GM12878 (cell line): ENCODE measurements around the gene ACSF2. TPM values are rescaled to one million over a fixed set of nuclear protein-coding genes. Genes with fewer than 3 reads are reported as not detected.

Source experiments
- ATAC-seq: fragments of 200-7000 bp; cut with Tn5 transposase; 3 replicates; pipeline ENCODE4 v1.9.1; 2020; ENCODE audit warnings: mild to moderate bottlenecking, moderate library complexity
- BruUV-seq: library from RNA; stranded (reverse); fragments of 400-500 nt; replicated peaks from 2 replicates; lab custom pipeline; 2021; lab: Mats Ljungman, UMichigan
- CTCF ChIA-PET: fragments of 300-600 bp; sonication (Branson Sonifier 250); formaldehyde crosslinking; extraction: SDS; loops from one replicate; lab custom pipeline; 2021; ENCODE audit warnings: inconsistent platforms; lab: Yijun Ruan, JAX
- POLR2A ChIA-PET: fragments of 350-600 bp; formaldehyde crosslinking; extraction: SDS; loops from one replicate; lab custom pipeline; 2021; ENCODE audit warnings: inconsistent platforms; lab: Charles Lee
- RAD21 ChIA-PET: fragments of 300-600 bp; sonication (Branson Sonifier 250); formaldehyde crosslinking; loops from one replicate; lab custom pipeline; 2023; ENCODE audit warnings: antibody characterized with exemption; ENCODE audit not compliant: unreplicated experiment; lab: Charles Lee
- SMC1A ChIA-PET: fragments of 300-600 bp; sonication (Branson Sonifier 250); formaldehyde crosslinking; loops from one replicate; lab custom pipeline; 2023; ENCODE audit not compliant: unreplicated experiment, uncharacterized antibody; lab: Charles Lee
- DNase-seq: peaks from one replicate; pipeline ENCODE4 v3.0.0-alpha.2; 2011; ENCODE audit warnings: low read depth, low spot score
- FAIRE-seq: peaks from 3 replicates; lab custom pipeline; 2011; peaks lifted over from hg19 to GRCh38; lab: Jason Lieb, UNC
- H2AFZ ChIP-seq: 2 replicates; pipeline ENCODE4 v1.6.0; 2011; ENCODE audit warnings: low read depth, low read length, control low read depth; ENCODE audit not compliant: control insufficient read depth
- H3K27ac ChIP-seq: 2 replicates; pipeline ENCODE4 v1.5.1; 2011; ENCODE audit warnings: control low read depth; ENCODE audit not compliant: control insufficient read depth, insufficient read depth
- H3K27me3 ChIP-seq, 2 experiments: replicated peaks in 1 of 2; 2 replicates each; pipeline versions ENCODE4 v1.6.0 to v1.6.1; 2011; ENCODE audit warnings: low read length in 1 of 2; ENCODE audit not compliant: control insufficient read depth in 2 of 2, insufficient read depth in 2 of 2
- H3K36me3 ChIP-seq, 2 experiments: 2 replicates each; pipeline ENCODE4 v1.5.1; 2011; ENCODE audit warnings: low read length in 1 of 2; ENCODE audit not compliant: control insufficient read depth in 2 of 2, insufficient read depth in 2 of 2
- H3K4me1 ChIP-seq: 2 replicates; pipeline ENCODE4 v1.6.1; 2011; ENCODE audit warnings: mild to moderate bottlenecking, low read length, moderate library complexity, mixed read lengths; ENCODE audit not compliant: control insufficient read depth, insufficient read depth
- H3K4me2 ChIP-seq: 2 replicates; pipeline ENCODE4 v1.6.0; 2011; ENCODE audit warnings: control low read depth; ENCODE audit not compliant: control insufficient read depth, insufficient read depth
- H3K4me3 ChIP-seq: fragments of 200-600 bp; sonication (generic); 2 replicates; pipeline ENCODE4 v1.5.1; 2016
- H3K79me2 ChIP-seq: 2 replicates; pipeline ENCODE4 v1.6.0; 2011; ENCODE audit warnings: low read length; ENCODE audit not compliant: control insufficient read depth, insufficient read depth
- H3K9ac ChIP-seq: 2 replicates; pipeline ENCODE4 v1.8.0; 2011; ENCODE audit warnings: low read length, control low read depth, mixed read lengths; ENCODE audit not compliant: control insufficient read depth, insufficient read depth
- H3K9me3 ChIP-seq: replicated peaks from 3 replicates; pipeline ENCODE4 v1.5.1; 2011; ENCODE audit warnings: mild to moderate bottlenecking, low read length; ENCODE audit not compliant: control insufficient read depth, insufficient read depth
- H4K20me1 ChIP-seq: 2 replicates; pipeline ENCODE4 v1.6.0; 2011; ENCODE audit not compliant: control insufficient read depth, insufficient read depth
- ATF3 ChIP-seq: IDR thresholded peaks from 2 replicates; pipeline ENCODE4 v1.6.1; 2011; ENCODE audit warnings: low read depth, mild to moderate bottlenecking, low read length, moderate library complexity, borderline replicate concordance; ENCODE audit errors: extremely low read depth
- ATF7 ChIP-seq: fragments of 450-650 bp; IDR thresholded peaks from 2 replicates; pipeline ENCODE4 v1.6.1; 2016; ENCODE audit warnings: low read depth, mild to moderate bottlenecking
- CHD1 ChIP-seq: IDR thresholded peaks from 2 replicates; pipeline ENCODE4 v1.6.1; 2012; ENCODE audit warnings: low read depth, low read length, improper control_type of control experiment
- CREM ChIP-seq: IDR thresholded peaks from 2 replicates; pipeline ENCODE4 v1.6.1; 2014; ENCODE audit warnings: antibody characterized with exemption, low read depth
- EED ChIP-seq: sonication (generic); IDR thresholded peaks from 2 replicates; pipeline ENCODE4 v1.6.1; 2016; ENCODE audit warnings: antibody characterized with exemption, low read depth
- KAT2A ChIP-seq: conservative IDR thresholded peaks from 2 replicates; pipeline ENCODE4 v1.6.1; 2011; ENCODE audit warnings: low read depth, low read length; ENCODE audit not compliant: control insufficient read depth
- LARP7 ChIP-seq: fragments of 450-650 bp; IDR thresholded peaks from 2 replicates; pipeline ENCODE4 v1.6.1; 2017; ENCODE audit warnings: mild to moderate bottlenecking
- NFXL1 ChIP-seq: fragments of 450-650 bp; IDR thresholded peaks from 2 replicates; pipeline ENCODE4 v1.6.1; 2017; ENCODE audit warnings: antibody characterized with exemption, mild to moderate bottlenecking, borderline replicate concordance
- NFYA ChIP-seq: IDR thresholded peaks from 2 replicates; pipeline ENCODE4 v1.6.1; 2011; ENCODE audit warnings: low read depth, mild to moderate bottlenecking, low read length, improper control_type of control experiment, borderline replicate concordance
- NR2F1 ChIP-seq: fragments of 450-650 bp; conservative IDR thresholded peaks from 2 replicates; pipeline ENCODE4 v1.6.1; 2017; ENCODE audit warnings: mild to moderate bottlenecking
- PML ChIP-seq: IDR thresholded peaks from 2 replicates; pipeline ENCODE4 v1.6.1; 2012; ENCODE audit warnings: low read length, inconsistent platforms
- POU2F2 ChIP-seq: IDR thresholded peaks from 3 replicates; pipeline ENCODE4 v1.6.1; 2011; ENCODE audit warnings: low read depth, mild to moderate bottlenecking, low read length, borderline replicate concordance
- WRNIP1 ChIP-seq: IDR thresholded peaks from 2 replicates; pipeline ENCODE4 v1.6.1; 2011; ENCODE audit warnings: low read depth, low read length, improper control_type of control experiment, borderline replicate concordance
- WGBS: methylation state at CpG from one replicate; pipeline ENCODE4 v1.1.6; 2016; ENCODE audit warnings: low lambda C conversion rate; ENCODE audit not compliant: insufficient replicate concordance, insufficient coverage; ENCODE audit errors: missing lambda C conversion rate; 5-methylcytosine and 5-hydroxymethylcytosine counted together
- in situ Hi-C: fragments of 300-500 bp; cut with MboI; formaldehyde crosslinking; loops from 9 replicates; pipeline ENCODE4 v1.14.3; 2018; ENCODE audit warnings: mixed read lengths
- intact Hi-C: fragments of 100-400 bp; cut with micrococcal nuclease; formaldehyde crosslinking; loops from one replicate; pipeline ENCODE4 v1.14.2; 2022; ENCODE audit not compliant: unreplicated experiment
- polyA plus RNA-seq, 11 experiments: library from polyadenylated mRNA; depleted of rRNA in 4 of 11; unstranded in 6 of 11; stranded (reverse) in 5 of 11; fragments of >200 nt; fragmentation: Nextera tagmentation in 4 of 11; fragmentation: Illumina TruSeq in 1 of 11; extraction: Ambion mirVana in 4 of 11; extraction: Trizol in 1 of 11; gene quantifications; 1 replicate in 1 of 11; 2 replicates in 10 of 11; pipeline versions ENCODE4 v1.2.1 to v1.2.3, GENCODE V29; 2011 to 2016; ENCODE audit warnings: inconsistent platforms in 2 of 11, missing spikeins in 2 of 11, low read depth in 1 of 11
- total RNA-seq, 4 experiments: library from RNA; depleted of rRNA in 3 of 4; stranded (reverse); fragments of >200 nt in 3 of 4; fragmentation: Illumina TruSeq in 1 of 4; extraction: Trizol in 1 of 4; gene quantifications; 2 replicates each; pipeline versions ENCODE4 v1.2.1 to v1.2.3, GENCODE V29; 2013 to 2021

The ACSF2 gene
- total and polyA plus RNA-seq, 10 of the 15 experiments (the other 5 are each of a cell fraction or from before 2014, with no cell fraction given): 7.1 to 32.8 (median 16.8) TPM

GRCh38 chr17:50406578-50406977 is 19.4 kb upstream of the ACSF2 start:
- in situ Hi-C loops: no loop called here
- ChIA-PET POLR2A (interaction anchor here (0.6 to 1.0 kb wide), 2 partner anchors 8 to 655 kb away, joined by 3 to 5 read pairs; no protein-coding TSS in a partner anchor), SMC1A (interaction anchor here (1.0 kb wide), 1 partner anchor 9 kb away, joined by 4 read pairs; no protein-coding TSS in a partner anchor)
- H3K36me3 ChIP-seq: no peaks in the 10 kb centered on the region
- FAIRE-seq (no peak), ATAC-seq (no peak)
- H3K9me3 ChIP-seq: no peaks in the 10 kb centered on the region
- no peak overlapping the region for H3K4me3 ChIP-seq
- no peaks in the 10 kb centered on the region for H4K20me1 ChIP-seq
- TF ChIP-seq WRNIP1: no peak
- TF ChIP-seq KAT2A: no peak
- no peak for TF ChIP-seq NFYA
- TF ChIP-seq NR2F1: no peak
- TF ChIP-seq POU2F2: no peak
- TF ChIP-seq CREM: no peak
- TF ChIP-seq LARP7: no peak
- no peak for TF ChIP-seq ATF3
- TF ChIP-seq EED: no peak
- no peak for TF ChIP-seq NFXL1
- no peak for TF ChIP-seq ATF7
- TF ChIP-seq CHD1: no peak
- no peak for TF ChIP-seq PML
- TF ChIP-seq, all 136 proteins: peak for 0
- no peaks in the 10 kb centered on the region for H3K27me3 ChIP-seq
- ChIA-PET CTCF (interaction anchor here (0.6 to 5.5 kb wide), 3 partner anchors 9 to 220 kb away, joined by 3 to 43 read pairs (median 6); partner anchors contain the start of gene LRRC59), RAD21 (no interaction called here)
- intact Hi-C loops: no loop called here
- no TSS peak for BruUV-seq
- H3K79me2 ChIP-seq: no peaks in the 10 kb centered on the region
- H3K9ac ChIP-seq: no peak overlapping the region
- no peak overlapping the region for H3K27ac ChIP-seq
- DNase-seq: no peak
- no peak overlapping the region for H3K4me2 ChIP-seq
- H2AFZ ChIP-seq: no peak overlapping the region
- WGBS: 36% methylated on average over 5 of the region's 5 CpGs
- H3K4me1 ChIP-seq: no peaks in the 10 kb centered on the region
